ENCODE measurements around the gene B3GNT2. TPM values are rescaled to one million over a fixed set of nuclear protein-coding genes. Genes with fewer than 3 reads are reported as not detected.

Gene B3GNT2
- total RNA-seq, 1 donor from 2014 or later, result 38.0 TPM

GRCh38 chr2:62180975-62181374, 14.9 kb upstream of the B3GNT2 start:
- Histone ChIP-seq H3K27me3 (ENCODE audit: low read depth) (no peaks in the 10 kb centered on the region), H3K9me3 (no peaks in the 10 kb centered on the region), H3K4me1 (peaks cover 14% of the 10 kb centered on the region), H3K36me3 (no peaks in the 10 kb centered on the region), H3K4me3 (no peak overlapping the region), H3K27ac (no peak overlapping the region)
- DNase-seq (no peak), ATAC-seq (no peak)
- TF ChIP-seq CTCF (IDR thresholded peaks at IDR 0.05), result no peak
- intact Hi-C loops (cut with DNase I), result no loop called here

- Histone ChIP-seq H3K27ac (no peak overlapping the region), H3K36me3 (no peaks in the 10 kb centered on the region), H3K27me3 (ENCODE audit: low read depth) (no peaks in the 10 kb centered on the region), H3K4me1 (peaks cover 16% of the 10 kb centered on the region), H3K4me3 (no peak overlapping the region), H3K9me3 (no peaks in the 10 kb centered on the region)
- ATAC-seq, result no peak
- no peak for DNase-seq
- intact Hi-C loops (cut with DNase I), result no loop called here
- no peak for TF ChIP-seq CTCF (IDR thresholded peaks at IDR 0.05)
Measured at GRCh38 chr2:62181843-62182242, 14.1 kb upstream of the B3GNT2 start.

- no peak for ATAC-seq
- no peak for DNase-seq
Measured at GRCh38 chr2:62184512-62185230, 11.2 kb upstream of the B3GNT2 start.

GRCh38 chr2:62185475-62186155, 10.3 kb upstream of the B3GNT2 start:
- H3K36me3 ChIP-seq, result no peaks in the 10 kb centered on the region
- H3K27me3 ChIP-seq (ENCODE audit: low read depth), result no peaks in the 10 kb centered on the region
- peak overlapping the region; percentile 27 for H3K27ac ChIP-seq
- intact Hi-C loops (cut with DNase I), result no loop called here
- no peak for DNase-seq
- H3K4me3 ChIP-seq, result no peak overlapping the region
- no peaks in the 10 kb centered on the region for H3K9me3 ChIP-seq
- H3K4me1 ChIP-seq, result peaks cover 12% of the 10 kb centered on the region
- TF ChIP-seq CTCF (IDR thresholded peaks at IDR 0.05), result no peak
- peak; percentile 22 to 23 for ATAC-seq

More at GRCh38 chr2:62184512-62185230, 11.2 kb upstream of the B3GNT2 start:
- Histone ChIP-seq H3K4me3 (no peak overlapping the region), H3K36me3 (no peaks in the 10 kb centered on the region), H3K27ac (no peak overlapping the region), H3K4me1 (peaks cover 12% of the 10 kb centered on the region), H3K27me3 (ENCODE audit: low read depth) (no peaks in the 10 kb centered on the region), H3K9me3 (no peaks in the 10 kb centered on the region)
- intact Hi-C loops (cut with DNase I), result no loop called here
- no peak for TF ChIP-seq CTCF (IDR thresholded peaks at IDR 0.05)

- intact Hi-C loops (cut with DNase I), result no loop called here
- H3K9me3 ChIP-seq, result no peaks in the 10 kb centered on the region
- TF ChIP-seq CTCF (IDR thresholded peaks at IDR 0.05), result no peak
- DNase-seq (no peak), ATAC-seq (peak; percentile 65 to 70)
- H3K27me3 ChIP-seq (ENCODE audit: low read depth), result no peaks in the 10 kb centered on the region
- no peak overlapping the region for H3K4me3 ChIP-seq
- H3K27ac ChIP-seq, result peak overlapping the region; percentile 27
- H3K36me3 ChIP-seq, result no peaks in the 10 kb centered on the region
- peaks cover 12% of the 10 kb centered on the region for H3K4me1 ChIP-seq
Measured at GRCh38 chr2:62186156-62186905, 9.6 kb upstream of the B3GNT2 start.
